K562 (cell line): ENCODE results near the gene EDEM2.

Source experiments
- MTF1 ChIP-seq: fragments of 250-450 bp; sonication (Bioruptor Pico); IDR thresholded peaks from 2 replicates; pipeline ENCODE4 v1.9.0; 2021; ENCODE audit warnings: moderate library complexity, mild to moderate bottlenecking, inconsistent platforms, borderline replicate concordance
- POLR2A ChIP-seq: fragments of 450-650 bp; conservative IDR thresholded peaks from 2 replicates; pipeline ENCODE4 v1.6.1; 2016
- TRIM24 ChIP-seq, 2 experiments: fragments of 450-650 bp; IDR thresholded peaks; 2 replicates each; pipeline ENCODE4 v1.6.1; 2016

- TF ChIP-seq TRIM24 (IDR thresholded peaks at IDR 0.05) (no peak), POLR2A (no peak), MTF1 (CRISPR knock-in tag) (no peak)
Measured at GRCh38 chr20:35077872-35078271, 69.3 kb downstream of the EDEM2 start.
